PC-9 (cell line): ENCODE data around the gene DSG2. TPM values are rescaled to one million over a fixed set of nuclear protein-coding genes. Genes with fewer than 3 reads are reported as not detected.

ENCODE experiments used
- BruUV-seq: library from RNA; stranded (reverse); fragments of 400-500 nt; replicated peaks from 2 replicates; lab custom pipeline; 2021; lab: Mats Ljungman, UMichigan
- CTCF ChIA-PET: fragments of 300-600 bp; sonication (Branson Sonifier 250); formaldehyde crosslinking; loops from one replicate; lab custom pipeline; 2022; ENCODE audit warnings: antibody characterized with exemption; lab: Charles Lee
- POLR2A ChIA-PET: fragments of 300-600 bp; sonication (Branson Sonifier 250); formaldehyde crosslinking; loops from one replicate; lab custom pipeline; 2022; ENCODE audit warnings: antibody characterized with exemption; ENCODE audit not compliant: unreplicated experiment; lab: Charles Lee
- DNase-seq, 2 experiments: peaks; one replicate each; pipeline versions ENCODE4 v3.0.0 to v3.0.0-alpha.2; 2015 to 2022; ENCODE audit warnings: mixed read lengths in 1 of 2
- H2AFZ ChIP-seq: fragments of 200-600 bp; sonication (generic); 2 replicates; pipeline ENCODE4 v1.8.1; 2017; ENCODE audit warnings: antibody characterized with exemption
- H3F3A ChIP-seq: fragments of 200-600 bp; sonication (generic); 2 replicates; pipeline ENCODE4 v1.8.1; 2017; ENCODE audit warnings: antibody characterized with exemption, mild to moderate bottlenecking, low read depth; ENCODE audit not compliant: insufficient read depth
- H3K27ac ChIP-seq: fragments of 200-600 bp; sonication (generic); 2 replicates; pipeline ENCODE4 v1.6.1; 2016; ENCODE audit warnings: mixed run types
- H3K27me3 ChIP-seq: fragments of 200-600 bp; sonication (generic); 2 replicates; pipeline ENCODE4 v1.6.1; 2016; ENCODE audit warnings: low read depth, mixed run types; ENCODE audit not compliant: insufficient read depth
- H3K36me3 ChIP-seq: fragments of 200-600 bp; sonication (generic); 2 replicates; pipeline ENCODE4 v1.6.1; 2016; ENCODE audit warnings: low read depth, mixed run types
- H3K4me1 ChIP-seq: fragments of 200-600 bp; sonication (generic); replicated peaks from 2 replicates; pipeline ENCODE4 v1.6.1; 2016; ENCODE audit warnings: mixed run types; ENCODE audit not compliant: insufficient read depth
- H3K4me2 ChIP-seq: fragments of 200-600 bp; sonication (generic); 2 replicates; pipeline ENCODE4 v1.6.1; 2017; ENCODE audit warnings: mixed run types
- H3K4me3 ChIP-seq: fragments of 200-600 bp; sonication (generic); 2 replicates; pipeline ENCODE4 v1.6.1; 2016; ENCODE audit warnings: mixed run types
- H3K79me2 ChIP-seq: fragments of 200-600 bp; sonication (generic); 2 replicates; pipeline ENCODE4 v1.6.1; 2017; ENCODE audit warnings: low read depth, mixed run types
- H3K9me2 ChIP-seq: fragments of 200-600 bp; sonication (generic); 2 replicates; pipeline ENCODE4 v1.8.1; 2017; ENCODE audit warnings: mild to moderate bottlenecking; ENCODE audit not compliant: insufficient read depth
- H3K9me3 ChIP-seq: fragments of 200-600 bp; sonication (generic); 2 replicates; pipeline ENCODE4 v1.8.1; 2016; ENCODE audit warnings: low read depth; ENCODE audit not compliant: insufficient read depth
- H4K20me1 ChIP-seq: fragments of 200-600 bp; sonication (generic); 2 replicates; pipeline ENCODE4 v1.8.1; 2017; ENCODE audit not compliant: insufficient read depth
- CTCF ChIP-seq: fragments of 200-600 bp; sonication (generic); conservative IDR thresholded peaks from 2 replicates; pipeline ENCODE4 v1.6.1; 2017; ENCODE audit warnings: mixed run types, antibody characterized with exemption, mild to moderate bottlenecking, moderate library complexity
- EZH2 ChIP-seq: fragments of 200-600 bp; sonication (generic); IDR thresholded peaks from 2 replicates; pipeline ENCODE4 v1.8.0; 2017; ENCODE audit warnings: antibody characterized with exemption, low read depth
- intact Hi-C: fragments of 100-400 bp; cut with micrococcal nuclease; formaldehyde crosslinking; loops from one replicate; pipeline ENCODE4 v1.10.0; 2022; ENCODE audit not compliant: unreplicated experiment
- total RNA-seq: library from RNA; stranded (reverse); gene quantifications from 2 replicates; pipeline ENCODE4 v1.2.3, GENCODE V29; 2021

Gene DSG2
- total RNA-seq, 1 experiment from 2014 or later, result 90.1 TPM

- H3F3A ChIP-seq, result peaks cover 23% of the 10 kb centered on the region; the same call in 1 of the 2 replicates
- BruUV-seq, result TSS peak; percentile 71
- no peaks in the 10 kb centered on the region for H3K27me3 ChIP-seq
- DNase-seq, result peak; percentile 57 to 87
- no peaks in the 10 kb centered on the region for H4K20me1 ChIP-seq
- peak overlapping the region; percentile 95 for H3K27ac ChIP-seq
- intact Hi-C loops, result loop anchor here (1.0 to 5.0 kb wide), 5 partner anchors 15 to 411 kb away; partner anchors contain the start of genes DSC2 and DSG2
- 0 out of 2 replicates have a peak, but pooled peaks cover 3% of the 10 kb centered on the region for H3K36me3 ChIP-seq
- no peak for TF ChIP-seq CTCF
- no peak for TF ChIP-seq EZH2
- H3K9me2 ChIP-seq, result no peaks in the 10 kb centered on the region
- H3K4me2 ChIP-seq, result peak overlapping the region; percentile 62
- peaks cover 46% of the 10 kb centered on the region for H3K4me1 ChIP-seq
- no peak overlapping the region for H2AFZ ChIP-seq
- H3K79me2 ChIP-seq, result peaks cover 66% of the 10 kb centered on the region
- H3K4me3 ChIP-seq, result no peak overlapping the region; the same call in 1 of the 2 replicates
- H3K9me3 ChIP-seq, result no peaks in the 10 kb centered on the region; the same call in 1 of the 2 replicates
- ChIA-PET CTCF (interaction anchor here (0.7 kb wide), 1 partner anchor 89 kb away, joined by 3 read pairs; no protein-coding TSS in a partner anchor), POLR2A (interaction anchor here (0.6 kb wide), 1 partner anchor 83 kb away, joined by 3 read pairs; no protein-coding TSS in a partner anchor)
Observed at GRCh38 chr18:31513189-31513935, 15.4 kb downstream of the DSG2 start.

- H2AFZ ChIP-seq, result no peak overlapping the region
- H3K4me1 ChIP-seq, result peaks cover 27% of the 10 kb centered on the region
- no peak for DNase-seq
- no TSS peak for BruUV-seq
- 0 out of 2 replicates have a peak, but pooled peaks cover 9% of the 10 kb centered on the region for H3K36me3 ChIP-seq
- no peak overlapping the region for H3K27ac ChIP-seq
- TF ChIP-seq CTCF (no peak), EZH2 (no peak)
- peaks cover 44% of the 10 kb centered on the region for H3K79me2 ChIP-seq
- POLR2A ChIA-PET, result no interaction called here
- H3F3A ChIP-seq, result peaks cover 10% of the 10 kb centered on the region; the same call in 1 of the 2 replicates
- no peaks in the 10 kb centered on the region for H4K20me1 ChIP-seq
- no peaks in the 10 kb centered on the region; the same call in 1 of the 2 replicates for H3K9me3 ChIP-seq
- H3K4me3 ChIP-seq, result no peak overlapping the region
- no peaks in the 10 kb centered on the region for H3K9me2 ChIP-seq
- H3K4me2 ChIP-seq, result no peak overlapping the region
- CTCF ChIA-PET, result no interaction called here
- intact Hi-C loops, result no loop called here
- H3K27me3 ChIP-seq, result no peaks in the 10 kb centered on the region
Observed at GRCh38 chr18:31516437-31516836, 18.5 kb downstream of the DSG2 start.

GRCh38 chr18:31526374-31526773, 28.4 kb downstream of the DSG2 start:
- Histone ChIP-seq H3K9me2 (no peaks in the 10 kb centered on the region), H3K27ac (no peak overlapping the region), H3K27me3 (no peaks in the 10 kb centered on the region), H3K4me1 (no peaks in the 10 kb centered on the region), H2AFZ (no peak overlapping the region), H3K4me3 (no peak overlapping the region), H3F3A (no peaks in the 10 kb centered on the region), H3K9me3 (no peaks in the 10 kb centered on the region), H3K36me3 (peaks cover 11% of the 10 kb centered on the region; the same call in 1 of the 2 replicates), H4K20me1 (no peaks in the 10 kb centered on the region), H3K79me2 (no peaks in the 10 kb centered on the region), H3K4me2 (no peak overlapping the region)
- no peak for DNase-seq
- intact Hi-C loops, result no loop called here
- TF ChIP-seq EZH2 (no peak), CTCF (no peak)
- BruUV-seq, result no TSS peak
- POLR2A ChIA-PET, result no interaction called here
- CTCF ChIA-PET, result no interaction called here
